ENCODE measurements around the gene NEU4.

- TF ChIP-seq TAF1 (IDR thresholded peaks at IDR 0.05; ENCODE audit: borderline replicate concordance, insufficient read depth, low read length) = no peak
- no peak for TF ChIP-seq POLR2AphosphoS5 (IDR thresholded peaks at IDR 0.05; ENCODE audit: low read depth, low read length)
- TF ChIP-seq SIN3A (IDR thresholded peaks at IDR 0.05; ENCODE audit: borderline replicate concordance, insufficient read depth, low read length) = no peak
- TF ChIP-seq, protein P1, sequence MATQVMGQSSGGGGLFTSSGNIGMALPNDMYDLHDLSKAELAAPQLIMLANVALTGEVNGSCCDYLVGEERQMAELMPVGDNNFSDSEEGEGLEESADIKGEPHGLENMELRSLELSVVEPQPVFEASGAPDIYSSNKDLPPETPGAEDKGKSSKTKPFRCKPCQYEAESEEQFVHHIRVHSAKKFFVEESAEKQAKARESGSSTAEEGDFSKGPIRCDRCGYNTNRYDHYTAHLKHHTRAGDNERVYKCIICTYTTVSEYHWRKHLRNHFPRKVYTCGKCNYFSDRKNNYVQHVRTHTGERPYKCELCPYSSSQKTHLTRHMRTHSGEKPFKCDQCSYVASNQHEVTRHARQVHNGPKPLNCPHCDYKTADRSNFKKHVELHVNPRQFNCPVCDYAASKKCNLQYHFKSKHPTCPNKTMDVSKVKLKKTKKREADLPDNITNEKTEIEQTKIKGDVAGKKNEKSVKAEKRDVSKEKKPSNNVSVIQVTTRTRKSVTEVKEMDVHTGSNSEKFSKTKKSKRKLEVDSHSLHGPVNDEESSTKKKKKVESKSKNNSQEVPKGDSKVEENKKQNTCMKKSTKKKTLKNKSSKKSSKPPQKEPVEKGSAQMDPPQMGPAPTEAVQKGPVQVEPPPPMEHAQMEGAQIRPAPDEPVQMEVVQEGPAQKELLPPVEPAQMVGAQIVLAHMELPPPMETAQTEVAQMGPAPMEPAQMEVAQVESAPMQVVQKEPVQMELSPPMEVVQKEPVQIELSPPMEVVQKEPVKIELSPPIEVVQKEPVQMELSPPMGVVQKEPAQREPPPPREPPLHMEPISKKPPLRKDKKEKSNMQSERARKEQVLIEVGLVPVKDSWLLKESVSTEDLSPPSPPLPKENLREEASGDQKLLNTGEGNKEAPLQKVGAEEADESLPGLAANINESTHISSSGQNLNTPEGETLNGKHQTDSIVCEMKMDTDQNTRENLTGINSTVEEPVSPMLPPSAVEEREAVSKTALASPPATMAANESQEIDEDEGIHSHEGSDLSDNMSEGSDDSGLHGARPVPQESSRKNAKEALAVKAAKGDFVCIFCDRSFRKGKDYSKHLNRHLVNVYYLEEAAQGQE (IDR thresholded peaks at IDR 0.05; ENCODE audit: insufficient read depth in 1 of 2, low read depth in 2 of 2, low read length in 2 of 2) = no peak
Observed at GRCh38 chr2:241853651-241854341, 44.8 kb downstream of the NEU4 start.

Measured in PFSK-1 (cell line).